HG02642 (cell line): ENCODE data around the gene PARD3B.
"Not testable (repeated sequence)": the region's sequence is repeated elsewhere in the genome, so short reads cannot be mapped to it uniquely, and the experiment has no call there.

ENCODE experiments used
- ATAC-seq: cut with Tn5 transposase; IDR thresholded peaks from one replicate; pipeline ENCODE4 v1.9.1; 2021; ENCODE audit warnings: mild to moderate bottlenecking; ENCODE audit not compliant: unreplicated experiment, poor library complexity

Gene PARD3B

GRCh38 chr2:205462681-205463345, 917.5 kb downstream of the PARD3B start:
- ATAC-seq: no peak

DNA sequence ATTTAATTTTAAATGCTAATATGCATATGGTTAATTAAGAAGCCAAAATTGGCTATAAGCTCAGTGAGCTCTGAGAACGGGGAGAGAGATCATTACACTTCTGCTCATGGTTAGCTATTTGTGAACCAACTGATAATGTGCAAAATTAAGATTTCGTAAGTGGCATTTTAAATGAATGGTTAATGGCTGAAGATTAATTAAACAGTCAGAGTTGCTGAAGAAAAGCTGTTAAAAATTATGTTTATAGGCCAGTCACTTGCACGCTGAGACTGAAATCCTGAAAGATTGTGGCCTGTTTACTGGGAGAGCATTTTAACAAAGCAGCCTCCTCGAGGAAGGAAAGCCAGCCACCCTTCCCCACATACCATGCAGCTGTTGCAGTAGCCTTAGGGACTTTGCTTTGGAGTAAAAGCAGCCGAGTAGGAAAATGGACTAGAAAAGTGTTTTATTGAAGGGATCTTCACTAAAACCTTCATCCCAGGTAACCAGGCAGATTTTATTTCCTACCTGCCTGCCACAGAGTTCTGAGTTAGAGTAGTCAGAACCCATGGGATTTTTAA, 918.3 kb downstream of the PARD3B start:
- no peak for ATAC-seq

DNA sequence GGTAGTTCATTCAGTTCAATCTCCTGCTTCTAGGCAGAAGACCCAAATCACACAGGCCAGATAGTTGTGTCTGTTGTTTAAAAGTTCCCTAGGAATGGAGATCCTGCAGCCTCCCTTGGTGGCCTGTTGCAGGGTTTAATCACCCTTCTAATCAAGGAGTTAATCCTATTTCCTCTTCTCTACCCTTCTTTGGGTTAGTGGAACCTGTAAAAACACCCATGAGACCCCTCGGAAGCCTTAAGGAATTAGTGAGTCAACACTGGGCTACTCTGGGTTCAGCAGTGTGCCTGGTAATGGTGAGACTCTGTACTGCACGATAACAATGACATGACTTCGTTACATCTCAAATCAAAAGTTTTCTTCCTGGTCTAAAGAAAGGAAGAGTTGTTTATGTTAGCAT, 919.4 kb downstream of the PARD3B start:
- ATAC-seq: no peak

DNA sequence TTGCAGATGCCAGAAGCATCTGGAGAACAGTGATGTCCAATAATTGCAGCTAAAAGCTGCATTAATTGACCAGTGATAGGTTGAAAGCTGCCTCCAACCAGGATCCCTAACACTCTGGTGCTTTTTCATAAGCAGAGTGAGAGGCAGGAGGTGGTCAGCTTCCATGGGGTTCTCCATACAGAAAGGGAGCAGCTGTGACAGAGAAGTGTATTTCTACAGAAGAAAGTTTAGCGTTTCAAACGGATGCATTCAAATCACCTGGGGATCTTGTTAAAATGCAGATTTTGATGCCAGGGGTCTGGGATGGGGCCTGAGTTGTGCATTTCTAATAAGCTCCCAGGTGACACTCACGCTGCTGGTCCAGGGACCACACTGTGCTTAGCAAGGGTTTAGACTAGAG, 920.5 kb downstream of the PARD3B start:
- ATAC-seq: no peak

DNA sequence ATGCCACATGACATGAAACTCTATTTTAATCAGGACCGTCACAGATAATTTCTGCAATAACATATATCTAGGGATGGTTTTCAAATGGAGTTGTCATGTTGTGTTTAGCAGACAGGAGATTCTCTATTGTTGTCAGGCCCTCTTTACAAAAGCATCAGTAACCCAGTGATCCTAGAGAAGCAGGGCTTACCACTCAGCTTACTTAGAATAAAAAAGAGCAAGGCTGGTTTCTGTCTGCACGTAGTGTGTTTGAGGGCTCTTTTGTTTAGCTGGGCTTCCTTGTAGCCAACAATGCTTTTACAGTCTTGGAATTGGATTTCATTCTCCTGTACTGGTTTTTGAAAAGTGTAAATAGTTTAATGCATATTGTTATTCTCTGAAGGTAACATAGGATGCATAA, 926.5 kb downstream of the PARD3B start:
- ATAC-seq: no peak

DNA sequence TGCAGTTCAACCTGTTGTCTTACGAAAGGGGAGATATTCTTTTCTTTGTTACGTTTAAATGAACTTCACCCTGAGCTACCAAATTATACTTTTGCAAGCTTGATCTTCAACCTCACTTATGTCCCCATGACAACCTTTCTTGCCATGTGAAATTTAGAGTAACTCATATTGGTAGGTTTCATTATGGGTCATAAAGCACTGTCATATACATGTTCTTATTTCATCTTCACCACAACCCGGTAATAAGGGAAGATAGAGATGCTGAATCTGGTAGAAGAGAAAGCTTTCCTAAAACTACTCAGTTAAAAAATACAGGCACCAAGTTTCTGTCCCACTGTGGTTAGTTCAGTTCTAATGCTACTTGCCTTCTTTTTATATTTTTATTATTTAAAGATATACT, 928.5 kb downstream of the PARD3B start:
- ATAC-seq: no peak

GRCh38 chr2:205474741-205475415, 929.6 kb downstream of the PARD3B start:
- no peak for ATAC-seq

- no peak for ATAC-seq
Measured at GRCh38 chr2:205475416-205475768, 930.1 kb downstream of the PARD3B start.

DNA sequence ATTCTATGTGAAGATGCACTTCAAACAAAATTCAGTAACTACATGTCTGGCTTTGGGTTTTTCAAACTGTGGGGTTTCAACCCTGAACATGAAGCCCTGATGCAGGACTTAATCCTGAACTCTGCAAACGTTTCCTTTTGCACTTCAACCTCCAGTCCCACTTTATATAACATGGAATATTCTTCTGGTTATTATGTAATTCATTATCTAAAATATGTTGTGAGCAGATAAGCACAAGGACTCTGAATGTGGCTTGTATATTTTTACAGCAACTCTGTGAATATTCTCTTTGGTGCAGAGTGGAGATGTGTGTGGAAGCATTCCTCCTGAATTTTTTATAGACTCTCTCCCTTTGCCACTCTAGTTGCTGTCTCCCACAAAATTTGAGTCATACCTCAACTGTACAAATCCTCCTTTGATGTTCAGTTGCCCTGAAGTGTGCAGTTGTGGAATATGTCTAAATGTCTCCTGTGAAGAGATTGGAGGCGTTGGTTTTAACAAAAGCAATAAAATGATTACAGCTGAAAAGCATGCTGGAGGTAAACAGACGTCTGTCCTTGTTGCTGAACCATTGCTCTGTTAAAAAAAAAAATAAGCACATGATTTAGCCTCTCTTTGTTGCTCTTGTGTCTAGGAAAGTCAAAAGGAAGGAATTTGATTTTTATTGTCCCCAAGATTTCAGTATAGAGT, 931.9 kb downstream of the PARD3B start:
- ATAC-seq: no peak

DNA sequence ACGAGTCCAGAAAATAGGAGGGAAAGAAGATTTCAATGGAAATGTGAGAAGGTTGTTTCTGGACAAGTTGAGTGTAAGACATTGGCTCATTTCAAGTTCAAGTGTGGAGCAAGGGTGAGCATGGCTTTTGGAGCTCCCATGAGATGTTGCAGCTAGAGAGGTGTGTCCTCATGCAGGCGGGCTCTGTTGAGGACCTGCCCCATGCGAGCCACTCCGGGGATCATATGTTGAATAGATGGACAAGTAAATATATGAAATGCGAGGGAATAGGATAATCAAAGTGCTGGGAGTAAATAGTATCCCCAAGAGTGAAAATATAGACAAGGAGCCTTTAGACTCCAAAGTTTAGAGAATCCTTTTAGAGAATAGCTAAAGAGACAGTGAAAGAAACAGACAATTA, 936.6 kb downstream of the PARD3B start:
- ATAC-seq: no peak

DNA sequence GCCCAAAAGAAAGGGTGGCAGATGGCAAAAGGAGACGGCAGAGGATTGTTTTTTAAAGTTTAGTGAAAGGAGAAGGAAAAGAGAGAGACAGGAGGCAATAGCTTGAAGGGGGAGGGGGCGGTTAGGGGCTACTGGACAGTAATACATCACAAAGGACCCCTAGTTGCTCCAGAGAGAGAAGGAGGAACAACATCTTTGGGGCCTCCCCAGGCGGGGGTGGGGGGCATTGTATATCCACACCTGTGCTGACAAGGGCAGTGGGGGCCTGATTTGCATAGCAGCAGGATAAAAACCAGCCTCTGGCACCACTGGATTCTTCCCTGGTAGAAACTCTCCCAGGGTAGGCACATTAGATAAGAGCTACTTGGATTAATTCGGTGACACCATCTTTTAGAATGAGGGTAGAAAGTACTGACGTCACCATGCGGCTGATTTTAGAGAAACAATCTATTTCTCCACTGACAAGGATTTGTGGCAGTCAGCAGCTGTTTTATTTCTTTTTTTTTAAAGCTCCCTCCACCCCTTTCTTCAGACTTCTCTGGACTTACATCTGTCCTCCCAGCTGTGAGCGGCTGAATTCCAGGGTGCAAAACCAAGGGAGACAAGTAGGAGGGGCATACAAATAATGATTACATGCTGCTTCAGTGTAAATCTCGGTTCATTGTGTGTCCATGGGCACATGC, 937.3 kb downstream of the PARD3B start:
- ATAC-seq: no peak

- no peak for ATAC-seq
Measured at GRCh38 chr2:205483095-205483494, 937.8 kb downstream of the PARD3B start.

DNA sequence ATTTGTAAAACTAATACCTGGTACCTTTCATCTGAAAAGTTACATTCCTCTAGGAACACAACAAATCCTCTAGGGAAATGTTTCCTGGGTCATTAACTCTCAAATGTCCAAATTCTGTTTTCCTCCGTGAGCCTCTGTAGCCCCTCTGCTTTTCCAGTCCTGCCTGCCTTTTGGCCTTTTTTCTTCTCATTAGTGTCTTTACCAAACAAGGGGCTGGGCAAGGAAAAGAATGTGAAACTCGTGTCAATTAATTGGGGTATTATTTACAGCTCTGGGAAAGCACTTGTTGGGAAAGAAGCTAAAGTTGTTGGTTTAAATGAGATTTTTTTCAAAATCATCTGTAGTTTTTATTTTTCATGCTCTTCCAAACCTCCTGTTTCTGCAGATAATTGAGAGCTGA, 938.9 kb downstream of the PARD3B start:
- ATAC-seq: no peak

DNA sequence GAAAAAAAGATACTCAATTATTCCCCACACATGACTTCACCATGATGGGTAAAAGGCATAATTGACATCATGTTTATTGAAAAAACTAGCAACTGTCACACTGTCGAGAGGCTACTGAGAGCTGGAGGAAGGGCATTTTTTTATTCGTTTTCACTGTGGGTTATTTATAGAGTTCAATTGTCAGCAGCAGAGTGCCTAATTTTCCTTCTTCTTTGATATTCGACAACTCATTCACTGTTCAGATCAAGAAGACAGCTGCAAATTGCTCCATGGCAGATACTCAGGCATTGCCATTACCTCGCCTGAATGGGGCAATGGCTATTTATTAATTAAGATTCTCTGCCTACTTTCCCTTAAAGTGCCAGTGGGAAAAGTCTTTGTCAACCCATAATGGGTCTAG, 939.5 kb downstream of the PARD3B start:
- no peak for ATAC-seq

DNA sequence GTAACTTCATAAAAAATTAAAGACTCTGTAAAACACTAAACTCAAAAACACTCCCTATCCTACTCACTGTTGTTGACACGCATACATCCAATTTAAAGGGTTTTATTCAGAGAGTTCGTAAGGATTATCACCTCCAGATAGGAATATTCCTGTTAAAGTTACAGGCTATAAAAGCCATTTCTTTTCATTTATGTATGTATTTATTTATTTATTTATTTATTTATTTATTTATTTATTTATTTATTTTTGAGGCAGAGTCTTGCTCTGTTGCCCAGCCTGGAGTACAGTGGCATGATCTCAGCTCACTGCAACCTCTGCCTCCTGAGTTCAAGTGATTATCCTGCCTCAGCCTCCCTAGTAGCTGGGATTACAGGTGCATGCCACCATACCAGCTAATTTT, 948.3 kb downstream of the PARD3B start:
- ATAC-seq: not testable (repeated sequence)

DNA sequence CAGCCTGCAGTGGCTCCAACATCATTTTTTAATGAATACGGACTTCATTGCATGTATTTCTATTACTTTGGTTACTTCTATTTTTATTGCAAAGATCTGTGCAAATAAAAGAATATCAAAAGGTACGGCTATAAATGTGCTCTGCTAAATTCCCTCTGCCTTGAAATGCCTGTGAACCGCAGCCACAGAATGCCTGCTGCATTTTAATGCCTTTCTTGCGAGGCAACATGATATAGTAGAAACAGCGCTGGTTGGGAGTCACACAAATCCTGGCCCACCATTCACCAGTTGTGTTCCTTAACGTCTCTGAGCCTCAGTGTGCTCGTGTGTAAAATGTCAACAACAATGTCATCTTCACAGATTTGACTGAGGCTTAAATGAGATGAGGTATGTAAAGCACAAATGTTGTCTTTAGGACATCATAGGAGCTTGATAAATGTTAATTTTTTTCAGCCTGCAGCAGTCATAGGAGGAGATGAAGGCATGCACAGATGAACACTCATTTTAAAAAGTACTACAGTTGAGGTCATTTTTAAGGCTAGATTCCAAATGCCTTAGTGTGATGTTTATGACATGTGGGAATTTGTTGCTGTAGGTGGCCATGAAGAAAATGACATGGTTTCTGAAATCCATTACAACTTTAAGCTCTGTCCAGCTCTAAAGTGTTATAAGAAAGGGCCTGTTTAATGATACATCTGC, 949.4 kb downstream of the PARD3B start:
- no peak for ATAC-seq

GRCh38 chr2:205495819-205496218, 950.5 kb downstream of the PARD3B start:
- no peak for ATAC-seq

DNA sequence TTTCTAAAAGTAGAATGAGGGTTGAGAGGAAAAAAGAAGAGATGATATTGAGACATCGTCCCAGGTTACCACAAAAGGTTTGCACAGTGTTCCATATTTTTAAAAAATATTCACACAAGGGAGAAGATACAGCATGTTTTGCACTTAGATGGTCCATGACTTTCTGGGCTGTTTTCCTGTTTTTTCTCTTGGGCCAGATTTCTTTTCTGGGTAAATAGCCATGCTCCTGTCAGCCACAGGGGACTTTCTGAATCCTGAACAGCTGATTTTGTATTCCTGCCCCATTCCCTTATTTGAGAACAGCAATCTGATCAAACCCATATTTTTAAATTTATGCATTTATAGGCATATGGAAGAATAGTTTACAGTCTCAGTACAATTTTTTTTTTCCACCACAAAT, 951.1 kb downstream of the PARD3B start:
- no peak for ATAC-seq

GRCh38 chr2:205496772-205497171, 951.5 kb downstream of the PARD3B start:
- no peak for ATAC-seq

GRCh38 chr2:205499006-205499405, 953.7 kb downstream of the PARD3B start:
- no peak for ATAC-seq
